Epithelial cell of esophagus (primary cell): Measurements from ENCODE around the gene CDKN1A.

ENCODE experiments used
- DNase-seq: peaks from one replicate; pipeline ENCODE4 v3.0.0; 2010; ENCODE audit warnings: low read depth
- H3K4me3 ChIP-seq: 2 replicates; pipeline ENCODE4 v1.5.1; 2011; ENCODE audit warnings: mild to moderate bottlenecking, low read length, control low read depth
- TF ChIP-seq, protein P1 (sequence below): IDR thresholded peaks from 2 replicates; pipeline ENCODE4 v1.5.1; 2011; ENCODE audit warnings: low read depth, mild to moderate bottlenecking, low read length, control low read depth, inconsistent platforms; ENCODE audit not compliant: insufficient read depth; ENCODE audit errors: missing control alignments

The CDKN1A gene

GRCh38 chr6:36670271-36670670 is 8.2 kb upstream of the CDKN1A start:
- no peak overlapping the region for H3K4me3 ChIP-seq
- peak; percentile 56 for DNase-seq
- TF ChIP-seq, protein P1, sequence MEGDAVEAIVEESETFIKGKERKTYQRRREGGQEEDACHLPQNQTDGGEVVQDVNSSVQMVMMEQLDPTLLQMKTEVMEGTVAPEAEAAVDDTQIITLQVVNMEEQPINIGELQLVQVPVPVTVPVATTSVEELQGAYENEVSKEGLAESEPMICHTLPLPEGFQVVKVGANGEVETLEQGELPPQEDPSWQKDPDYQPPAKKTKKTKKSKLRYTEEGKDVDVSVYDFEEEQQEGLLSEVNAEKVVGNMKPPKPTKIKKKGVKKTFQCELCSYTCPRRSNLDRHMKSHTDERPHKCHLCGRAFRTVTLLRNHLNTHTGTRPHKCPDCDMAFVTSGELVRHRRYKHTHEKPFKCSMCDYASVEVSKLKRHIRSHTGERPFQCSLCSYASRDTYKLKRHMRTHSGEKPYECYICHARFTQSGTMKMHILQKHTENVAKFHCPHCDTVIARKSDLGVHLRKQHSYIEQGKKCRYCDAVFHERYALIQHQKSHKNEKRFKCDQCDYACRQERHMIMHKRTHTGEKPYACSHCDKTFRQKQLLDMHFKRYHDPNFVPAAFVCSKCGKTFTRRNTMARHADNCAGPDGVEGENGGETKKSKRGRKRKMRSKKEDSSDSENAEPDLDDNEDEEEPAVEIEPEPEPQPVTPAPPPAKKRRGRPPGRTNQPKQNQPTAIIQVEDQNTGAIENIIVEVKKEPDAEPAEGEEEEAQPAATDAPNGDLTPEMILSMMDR, result no peak

- TF ChIP-seq, protein P1, result no peak
- DNase-seq, result no peak
- no peak overlapping the region for H3K4me3 ChIP-seq
Observed at GRCh38 chr6:36671687-36672375, 6.7 kb upstream of the CDKN1A start.

DNA sequence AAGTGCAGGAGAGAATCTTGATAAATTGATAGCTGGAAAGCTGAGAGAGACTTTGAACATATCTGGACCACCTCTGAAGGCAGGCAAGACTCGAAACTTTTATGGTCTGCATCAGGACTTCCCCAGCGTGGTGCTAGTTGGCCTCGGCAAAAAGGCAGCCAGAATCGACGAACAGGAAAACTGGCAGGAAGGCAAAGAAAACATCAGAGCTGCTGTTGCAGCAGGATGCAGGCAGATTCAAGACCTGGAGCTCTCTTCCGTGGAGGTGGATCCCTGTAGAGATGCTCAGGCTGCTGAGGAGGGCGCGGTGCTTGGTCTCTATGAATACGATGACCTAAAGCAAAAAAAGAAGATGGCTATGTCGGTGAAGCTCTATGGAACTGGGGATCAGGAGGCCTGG is 4.6 kb upstream of the CDKN1A start:
- TF ChIP-seq, protein P1, result no peak
- DNase-seq, result no peak
- no peak overlapping the region for H3K4me3 ChIP-seq

- TF ChIP-seq, protein P1, result no peak
- peak; percentile 78 for DNase-seq
Observed at GRCh38 chr6:36674942-36675341, 3.6 kb upstream of the CDKN1A start.

DNA sequence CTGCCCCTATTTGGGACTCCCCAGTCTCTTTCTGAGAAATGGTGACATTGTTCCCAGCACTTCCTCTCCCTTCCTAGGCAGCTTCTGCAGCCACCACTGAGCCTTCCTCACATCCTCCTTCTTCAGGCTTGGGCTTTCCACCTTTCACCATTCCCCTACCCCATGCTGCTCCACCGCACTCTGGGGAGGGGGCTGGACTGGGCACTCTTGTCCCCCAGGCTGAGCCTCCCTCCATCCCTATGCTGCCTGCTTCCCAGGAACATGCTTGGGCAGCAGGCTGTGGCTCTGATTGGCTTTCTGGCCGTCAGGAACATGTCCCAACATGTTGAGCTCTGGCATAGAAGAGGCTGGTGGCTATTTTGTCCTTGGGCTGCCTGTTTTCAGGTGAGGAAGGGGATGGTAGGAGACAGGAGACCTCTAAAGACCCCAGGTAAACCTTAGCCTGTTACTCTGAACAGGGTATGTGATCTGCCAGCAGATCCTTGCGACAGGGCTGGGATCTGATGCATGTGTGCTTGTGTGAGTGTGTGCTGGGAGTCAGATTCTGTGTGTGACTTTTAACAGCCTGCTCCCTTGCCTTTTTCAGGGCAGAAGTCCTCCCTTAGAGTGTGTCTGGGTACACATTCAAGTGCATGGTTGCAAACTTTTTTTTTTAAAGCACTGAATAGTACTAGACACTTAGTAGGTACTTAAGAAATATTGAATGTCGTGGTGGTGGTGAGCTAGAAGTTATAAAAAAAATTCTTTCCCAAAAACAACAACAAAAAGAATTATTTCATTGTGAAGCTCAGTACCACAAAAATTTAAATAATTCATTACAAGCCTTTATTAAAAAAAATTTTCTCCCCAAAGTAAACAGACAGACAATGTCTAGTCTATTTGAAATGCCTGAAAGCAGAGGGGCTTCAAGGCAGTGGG is 2.1 kb upstream of the CDKN1A start:
- H3K4me3 ChIP-seq, result peak overlapping the region; percentile 94
- DNase-seq, result peak; percentile 87
- TF ChIP-seq, protein P1, result no peak

More at GRCh38 chr6:36674942-36675341, 3.6 kb upstream of the CDKN1A start:
- no peak overlapping the region for H3K4me3 ChIP-seq

- TF ChIP-seq, protein P1, result no peak
- DNase-seq, result peak; percentile 79
- H3K4me3 ChIP-seq, result peak overlapping the region; percentile 94
Observed at GRCh38 chr6:36677059-36677749, 1.3 kb upstream of the CDKN1A start.
